Ascending aorta (tissue), 2 donors: Measurements from ENCODE around the gene GFRAL. TPM values are rescaled to one million over a fixed set of nuclear protein-coding genes. Genes with fewer than 3 reads are reported as not detected.

ENCODE experiments used
- DNase-seq, 2 donors: peaks; one replicate each; pipeline ENCODE4 v3.0.0-alpha.2; 2019; ENCODE audit warnings: low spot score in 2 of 2
- H3K27ac ChIP-seq, 2 donors: fragments of 200-600 bp; sonication (generic); one replicate each; pipeline ENCODE4 v1.5.1; 2016 to 2017; ENCODE audit warnings: mild to moderate bottlenecking in 1 of 2
- H3K27me3 ChIP-seq: fragments of 200-600 bp; sonication (generic); one replicate; pipeline ENCODE4 v1.5.1; 2017
- H3K36me3 ChIP-seq, 2 donors: fragments of 200-600 bp; sonication (generic); one replicate each; pipeline ENCODE4 v1.5.1; 2016
- H3K4me1 ChIP-seq, 2 donors: fragments of 200-600 bp; sonication (generic); one replicate each; pipeline ENCODE4 v1.5.1; 2016 to 2017; ENCODE audit warnings: mild to moderate bottlenecking in 1 of 2
- H3K4me3 ChIP-seq, 2 donors: fragments of 200-600 bp; sonication (generic); one replicate each; pipeline ENCODE4 v1.5.1; 2016 to 2017; ENCODE audit warnings: mild to moderate bottlenecking in 1 of 2
- H3K9me3 ChIP-seq, 2 donors: fragments of 200-600 bp; sonication (generic); one replicate each; pipeline ENCODE4 v1.5.1; 2016
- CTCF ChIP-seq, 3 experiments: fragments of 200-600 bp in 2 of 3; fragments of 450-650 bp in 1 of 3; sonication (generic) in 2 of 3; IDR thresholded peaks; one replicate each; pipeline ENCODE4 v1.5.1; 2016 to 2019; ENCODE audit warnings: antibody characterized with exemption in 3 of 3, mild to moderate bottlenecking in 1 of 3, moderate library complexity in 1 of 3
- intact Hi-C: fragments of 100-400 bp; cut with DNase I; formaldehyde crosslinking; loops from one replicate; pipeline ENCODE4 v1.15.1; 2023
- total RNA-seq: library from RNA; depleted of rRNA; stranded (reverse); fragments of >200 nt; gene quantifications from one replicate; pipeline ENCODE4 v1.1.0, GENCODE V29; 2016

GFRAL gene
- total RNA-seq, 1 donor from 2014 or later, result not detected

GRCh38 chr6:55447891-55448290 is 120.6 kb downstream of the GFRAL start:
- DNase-seq, result no peak
- TF ChIP-seq CTCF (IDR thresholded peaks at IDR 0.05), result no peak
- H3K27me3 ChIP-seq, result no peaks in the 10 kb centered on the region
- H3K4me1 ChIP-seq, result no peaks in the 10 kb centered on the region
- no peaks in the 10 kb centered on the region for H3K36me3 ChIP-seq
- intact Hi-C loops, result no loop called here
- H3K4me3 ChIP-seq, result no peak overlapping the region
- no peak overlapping the region for H3K27ac ChIP-seq
- no peaks in the 10 kb centered on the region for H3K9me3 ChIP-seq

- Histone ChIP-seq H3K4me3 (no peak overlapping the region), H3K9me3 (no peaks in the 10 kb centered on the region), H3K27ac (no peak overlapping the region), H3K36me3 (no peaks in the 10 kb centered on the region), H3K4me1 (no peaks in the 10 kb centered on the region), H3K27me3 (no peaks in the 10 kb centered on the region)
- no peak for TF ChIP-seq CTCF (IDR thresholded peaks at IDR 0.05)
- intact Hi-C loops, result no loop called here
- no peak for DNase-seq
These were observed 121.2 kb downstream of the GFRAL start for GRCh38 chr6:55448451-55448850.

GRCh38 chr6:55449225-55449624 is 122.0 kb downstream of the GFRAL start:
- TF ChIP-seq CTCF (IDR thresholded peaks at IDR 0.05), result no peak
- Histone ChIP-seq H3K4me3 (no peak overlapping the region), H3K27ac (no peak overlapping the region), H3K9me3 (no peaks in the 10 kb centered on the region), H3K36me3 (no peaks in the 10 kb centered on the region), H3K27me3 (no peaks in the 10 kb centered on the region), H3K4me1 (no peaks in the 10 kb centered on the region)
- no peak for DNase-seq
- intact Hi-C loops, result no loop called here

- Histone ChIP-seq H3K27ac (no peak overlapping the region), H3K4me3 (no peak overlapping the region), H3K36me3 (no peaks in the 10 kb centered on the region), H3K9me3 (no peaks in the 10 kb centered on the region), H3K27me3 (no peaks in the 10 kb centered on the region), H3K4me1 (no peaks in the 10 kb centered on the region)
- no peak for DNase-seq
- TF ChIP-seq CTCF (IDR thresholded peaks at IDR 0.05), result no peak
- intact Hi-C loops, result no loop called here
These were observed 122.7 kb downstream of the GFRAL start for GRCh38 chr6:55450005-55450404.

Other genes starting within 250 kb of the GFRAL start
- not detected for gene HCRTR2, start 153.0 kb upstream of the GFRAL start, total RNA-seq